HG03571 (cell line): ENCODE data around the gene STAG3.

Source experiments
- ATAC-seq: cut with Tn5 transposase; IDR thresholded peaks from one replicate; pipeline ENCODE4 v1.9.1; 2021; ENCODE audit not compliant: unreplicated experiment

STAG3 gene

DNA sequence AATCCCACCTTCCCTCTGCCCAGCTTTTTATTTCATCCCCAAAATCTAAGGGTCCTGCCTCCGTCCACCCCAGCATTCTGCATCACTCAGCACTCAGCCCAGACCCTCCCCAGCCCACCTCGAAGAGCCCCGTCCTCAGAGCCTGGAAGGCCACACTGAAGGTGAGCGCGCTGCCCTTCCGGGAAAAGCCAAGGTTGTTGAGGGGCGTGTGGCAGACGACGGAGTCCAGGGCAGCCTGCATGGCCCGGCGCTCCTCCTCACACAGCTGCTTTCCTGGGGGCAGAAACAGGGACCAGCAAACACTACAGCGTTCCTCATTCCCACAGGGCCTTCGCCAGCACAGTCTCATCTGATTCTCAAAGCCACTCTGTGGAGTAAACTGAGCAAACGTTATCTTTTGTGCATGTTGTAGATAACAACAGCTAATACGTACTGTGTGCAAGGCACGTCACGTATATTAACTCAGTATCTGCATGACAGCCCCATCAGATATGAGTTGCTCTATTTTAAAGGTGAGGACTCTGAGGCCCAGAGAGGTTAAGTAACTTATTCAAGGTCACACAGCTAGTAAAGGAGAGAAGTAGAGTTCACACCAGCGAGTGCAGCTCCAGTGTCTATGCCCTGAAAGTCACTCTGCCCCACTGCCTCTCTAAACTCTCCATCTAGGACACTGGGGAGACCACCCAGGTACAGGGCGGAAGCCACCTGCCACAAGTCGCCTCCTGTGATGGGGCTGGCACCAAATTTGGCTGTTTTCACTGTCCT lies 22.0 kb upstream of the STAG3 start:
- no peak for ATAC-seq

DNA sequence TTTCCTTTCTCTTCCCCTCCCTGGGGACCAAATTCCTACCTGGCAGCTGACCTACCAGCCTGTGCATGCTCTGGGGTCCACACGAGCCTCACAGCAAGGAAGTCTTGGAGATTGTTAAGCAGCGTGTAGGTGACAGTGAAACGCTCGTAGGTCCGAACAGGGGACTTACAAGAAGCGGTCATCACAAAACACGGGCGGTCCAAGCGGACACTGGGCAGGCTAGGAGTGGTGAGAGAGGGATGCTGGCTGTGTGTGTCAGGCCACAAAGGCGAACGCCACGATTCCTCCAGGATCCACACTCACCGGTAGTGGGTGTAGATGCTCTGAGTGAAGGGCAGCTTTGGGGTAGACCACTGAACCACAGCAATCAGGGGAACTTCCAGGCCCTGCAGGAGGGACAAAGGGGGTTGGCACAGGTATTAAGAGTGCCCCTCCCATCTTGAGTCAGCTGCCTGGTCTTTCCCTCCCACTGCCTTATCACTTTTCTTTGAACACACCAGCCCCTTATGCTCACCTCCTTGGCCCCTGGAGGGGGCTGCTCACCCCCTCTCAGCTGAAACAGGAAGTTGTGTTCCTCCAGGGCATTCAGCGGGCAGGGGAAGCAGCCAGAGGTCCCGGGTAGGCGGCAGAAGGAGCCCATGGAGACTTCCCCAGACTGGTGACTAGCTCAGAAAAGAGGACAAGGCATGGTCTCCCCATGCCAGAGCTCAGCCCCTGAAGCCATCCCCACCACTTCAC lies 21.2 kb upstream of the STAG3 start:
- ATAC-seq: no peak

DNA sequence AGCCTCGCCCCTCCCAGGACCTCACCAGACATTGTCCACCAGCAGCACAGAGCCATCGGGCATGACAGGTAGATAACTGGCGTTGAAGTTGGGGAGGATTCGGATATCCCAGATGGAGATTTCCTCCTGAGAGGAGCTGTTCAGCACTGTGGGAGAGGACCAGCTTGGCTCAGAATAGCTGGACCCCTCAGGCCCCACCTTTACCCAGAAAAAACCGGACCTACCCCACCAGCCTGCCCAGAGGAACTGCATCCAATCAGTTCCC lies 20.7 kb upstream of the STAG3 start:
- ATAC-seq: no peak

DNA sequence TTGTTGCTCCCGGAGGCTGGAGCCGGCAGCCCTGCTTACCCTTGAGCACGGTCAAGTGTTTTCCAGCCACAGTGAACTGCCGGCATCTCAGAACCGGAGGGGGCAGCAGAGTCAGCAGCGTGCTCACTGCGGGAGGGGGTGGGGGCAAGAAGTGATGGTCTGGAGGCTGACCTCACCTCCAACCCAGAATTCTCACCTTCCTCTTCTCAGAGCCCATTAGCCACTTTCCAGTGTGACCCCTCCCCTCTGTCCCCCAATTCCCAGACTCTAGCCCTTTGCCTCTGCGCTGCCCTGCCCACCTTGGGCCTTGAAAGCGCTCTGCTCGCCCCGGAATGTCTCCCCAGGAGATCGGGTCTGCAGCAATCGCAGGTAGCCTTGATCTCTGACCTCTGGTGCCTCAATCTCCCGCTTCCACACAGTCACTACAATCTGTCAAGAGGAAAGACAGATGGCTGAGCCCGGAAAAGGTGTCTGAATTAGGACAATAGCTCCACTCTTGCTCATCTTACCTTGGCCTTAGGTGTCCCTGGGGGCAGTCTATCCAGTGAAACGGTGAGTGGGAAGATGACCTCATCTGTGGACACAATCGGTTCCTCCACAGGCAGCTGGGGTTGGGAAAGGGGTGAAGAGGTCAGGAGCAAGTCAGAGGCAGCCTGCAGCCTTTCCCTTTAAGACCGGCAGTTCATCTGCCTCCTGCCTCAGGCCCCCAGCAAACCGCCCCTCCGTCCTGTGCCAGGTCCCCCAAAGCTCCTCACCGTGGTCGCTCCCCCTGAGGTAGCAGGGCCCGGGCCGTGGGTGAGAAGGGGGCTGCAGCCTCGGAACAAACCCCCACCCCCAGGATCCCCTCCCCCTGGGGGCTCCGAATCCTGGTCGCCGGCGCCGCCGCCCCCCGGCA lies 20.1 kb upstream of the STAG3 start:
- no peak for ATAC-seq

DNA sequence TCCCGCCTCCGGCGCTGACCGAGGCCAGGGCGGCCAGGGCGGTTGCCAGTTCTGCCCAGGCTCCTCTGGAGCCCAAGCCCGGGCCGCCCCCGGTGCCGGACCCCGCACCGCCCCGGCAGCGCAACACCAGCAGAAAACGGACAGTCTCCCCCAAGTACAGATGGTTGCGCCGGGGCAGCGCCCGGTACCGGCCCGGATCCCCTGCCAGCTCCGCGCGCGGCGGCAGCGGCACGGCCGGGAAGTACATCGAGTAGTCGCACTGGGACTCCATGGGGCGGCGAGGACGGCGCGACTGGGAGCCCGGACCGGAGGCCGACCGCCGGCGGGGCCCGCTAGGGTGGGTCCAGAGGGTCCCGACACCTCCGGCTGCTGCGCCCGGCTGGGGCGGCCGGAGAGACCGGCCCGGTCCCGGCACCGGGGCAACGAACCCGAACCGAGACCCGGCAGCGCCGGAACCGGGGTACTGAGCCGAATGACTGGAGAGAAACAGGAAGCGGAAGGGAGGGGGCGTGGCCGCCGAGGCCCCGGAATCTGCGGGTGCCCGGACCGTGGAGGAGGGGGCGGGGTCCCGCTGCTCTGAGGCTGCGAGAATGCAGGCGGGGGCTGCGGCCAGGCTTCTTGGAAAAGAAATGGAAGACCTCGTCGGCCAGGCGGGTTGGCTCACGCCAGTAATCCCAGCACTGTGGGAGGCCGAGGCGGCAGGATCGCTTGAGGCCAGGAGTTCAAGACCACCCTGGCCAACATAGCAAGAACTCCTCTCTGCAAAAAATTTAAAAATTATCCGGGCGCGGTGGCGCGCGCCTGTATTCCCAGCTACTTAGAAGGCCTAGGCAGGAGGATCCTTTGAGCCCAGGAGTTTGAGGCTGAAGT lies 19.3 kb upstream of the STAG3 start, which contains the start of gene TRAPPC14:
TRAPPC14 (minus strand) TSS at position 495 of the 870 bp plus-strand sequence; CDS start at position 271, 224 bp downstream.
- peak; percentile 67 for ATAC-seq

DNA sequence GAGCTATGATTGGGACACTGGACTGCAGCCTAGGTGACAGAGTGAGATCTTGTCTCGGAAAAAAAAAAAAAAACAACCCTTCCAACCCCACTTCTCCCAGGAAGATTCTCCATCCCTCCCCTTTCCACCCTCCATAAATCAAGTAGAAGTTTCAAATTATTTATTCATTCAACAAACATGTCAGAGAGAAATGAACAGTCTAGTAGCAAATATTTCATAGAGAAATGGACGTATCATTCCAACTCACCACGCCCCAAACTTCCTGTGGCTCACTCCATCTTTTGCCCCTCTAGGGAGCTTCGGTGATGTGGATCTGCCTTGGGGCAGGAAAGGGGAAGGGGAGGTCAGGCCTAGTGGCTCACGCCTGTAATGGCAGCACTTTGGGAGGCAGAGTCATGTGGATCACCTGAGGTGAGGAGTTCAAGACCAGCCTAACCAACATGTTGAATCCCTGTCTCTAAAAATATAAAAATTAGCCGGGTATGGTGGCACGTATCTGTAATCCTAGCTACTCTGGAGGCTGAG lies 18.6 kb upstream of the STAG3 start:
- no peak for ATAC-seq

DNA sequence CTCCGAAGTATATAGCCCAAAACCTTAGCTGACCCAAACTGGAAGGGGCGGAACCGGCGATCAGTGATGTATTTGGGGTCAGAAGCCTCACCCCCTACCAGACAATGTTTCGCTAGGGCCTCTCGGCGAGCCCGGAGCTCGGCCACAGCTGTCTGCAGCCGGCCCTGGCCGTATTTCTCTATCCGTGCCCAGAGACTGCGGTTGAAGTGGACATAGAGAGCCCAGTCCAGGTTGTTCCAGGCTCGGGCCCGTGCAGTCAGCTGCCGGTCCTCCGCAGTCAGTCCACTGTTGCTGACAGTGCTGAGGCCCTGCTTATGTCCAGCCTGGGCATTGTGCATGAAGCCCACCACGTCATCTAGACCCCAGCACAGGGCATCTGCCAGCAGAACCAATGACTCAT lies 17.7 kb upstream of the STAG3 start:
- no peak for ATAC-seq

DNA sequence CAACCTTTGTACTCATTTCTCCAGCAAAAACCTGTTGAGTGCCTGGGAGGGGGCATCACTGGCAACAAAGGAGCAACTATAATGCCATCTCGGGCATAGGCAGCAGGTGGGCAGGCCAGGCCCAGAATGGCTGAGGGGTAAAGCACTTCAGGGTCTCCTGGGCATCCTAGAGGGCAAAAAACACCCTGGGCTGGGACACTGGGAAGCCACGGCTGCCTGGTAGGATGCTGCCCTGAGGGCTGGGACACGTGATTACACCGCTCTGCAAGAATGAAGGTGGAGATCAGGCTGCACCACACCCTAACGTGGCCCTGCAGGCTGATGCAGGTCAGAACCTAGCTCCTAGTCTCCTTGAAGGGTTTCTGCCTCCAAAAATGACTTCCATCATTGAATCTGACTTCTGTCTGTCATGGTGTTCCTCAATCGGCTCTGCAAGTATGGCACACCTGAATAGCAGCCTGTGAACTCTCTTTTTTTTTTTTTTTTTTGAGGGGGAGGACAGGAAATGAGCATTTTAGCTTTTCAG lies 14.6 kb upstream of the STAG3 start:
- no peak for ATAC-seq

DNA sequence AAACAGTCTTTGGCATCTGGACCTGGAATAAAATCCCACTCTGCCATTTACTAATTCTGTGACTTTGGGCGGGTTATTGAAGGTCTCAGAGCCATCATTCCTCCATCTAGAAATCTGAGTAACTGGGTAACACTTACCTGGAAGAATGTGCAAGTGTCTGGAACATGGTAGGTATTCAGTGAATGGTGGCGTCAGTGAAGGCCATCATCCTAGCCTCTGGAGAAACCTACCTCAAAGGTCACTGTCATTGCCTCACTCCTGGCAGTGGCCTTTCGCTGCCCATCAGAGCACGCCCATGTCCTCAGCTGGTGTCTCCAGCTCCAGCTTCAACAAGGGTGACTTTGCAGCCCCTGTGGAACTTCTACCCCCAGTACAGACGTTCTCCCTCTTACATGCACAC lies 13.8 kb upstream of the STAG3 start:
- ATAC-seq: no peak

DNA sequence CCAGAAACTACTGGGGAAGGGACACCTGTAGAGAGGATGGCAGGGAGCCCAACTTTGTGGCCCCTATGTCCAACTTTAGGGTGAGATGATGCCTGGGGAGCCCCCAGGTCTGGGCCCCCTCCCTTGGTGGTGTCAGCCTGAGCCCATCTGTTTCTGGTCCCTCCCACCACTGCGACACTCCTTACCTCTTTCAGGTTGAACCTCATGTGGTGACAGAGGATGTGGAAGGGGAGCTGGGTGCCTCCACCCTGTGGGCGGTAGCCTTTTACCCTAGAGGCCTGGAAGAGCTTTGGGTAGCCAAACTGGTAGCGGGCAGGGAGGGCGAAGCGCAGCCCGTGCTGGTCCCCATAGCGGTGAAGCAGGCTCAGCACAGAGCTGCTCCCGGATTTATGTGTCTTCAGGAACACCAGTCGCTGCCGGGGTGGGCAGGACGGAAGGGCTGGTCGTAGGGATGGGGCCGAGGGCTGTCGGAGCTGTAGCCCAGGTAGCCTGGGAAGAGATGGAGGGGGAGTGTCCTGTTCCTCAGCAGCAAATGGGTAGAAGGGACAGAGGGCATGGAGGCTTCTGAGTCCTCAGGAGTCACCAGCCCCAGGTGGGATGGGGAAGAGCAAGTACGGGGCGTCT lies 11.3 kb upstream of the STAG3 start:
- ATAC-seq: no peak

DNA sequence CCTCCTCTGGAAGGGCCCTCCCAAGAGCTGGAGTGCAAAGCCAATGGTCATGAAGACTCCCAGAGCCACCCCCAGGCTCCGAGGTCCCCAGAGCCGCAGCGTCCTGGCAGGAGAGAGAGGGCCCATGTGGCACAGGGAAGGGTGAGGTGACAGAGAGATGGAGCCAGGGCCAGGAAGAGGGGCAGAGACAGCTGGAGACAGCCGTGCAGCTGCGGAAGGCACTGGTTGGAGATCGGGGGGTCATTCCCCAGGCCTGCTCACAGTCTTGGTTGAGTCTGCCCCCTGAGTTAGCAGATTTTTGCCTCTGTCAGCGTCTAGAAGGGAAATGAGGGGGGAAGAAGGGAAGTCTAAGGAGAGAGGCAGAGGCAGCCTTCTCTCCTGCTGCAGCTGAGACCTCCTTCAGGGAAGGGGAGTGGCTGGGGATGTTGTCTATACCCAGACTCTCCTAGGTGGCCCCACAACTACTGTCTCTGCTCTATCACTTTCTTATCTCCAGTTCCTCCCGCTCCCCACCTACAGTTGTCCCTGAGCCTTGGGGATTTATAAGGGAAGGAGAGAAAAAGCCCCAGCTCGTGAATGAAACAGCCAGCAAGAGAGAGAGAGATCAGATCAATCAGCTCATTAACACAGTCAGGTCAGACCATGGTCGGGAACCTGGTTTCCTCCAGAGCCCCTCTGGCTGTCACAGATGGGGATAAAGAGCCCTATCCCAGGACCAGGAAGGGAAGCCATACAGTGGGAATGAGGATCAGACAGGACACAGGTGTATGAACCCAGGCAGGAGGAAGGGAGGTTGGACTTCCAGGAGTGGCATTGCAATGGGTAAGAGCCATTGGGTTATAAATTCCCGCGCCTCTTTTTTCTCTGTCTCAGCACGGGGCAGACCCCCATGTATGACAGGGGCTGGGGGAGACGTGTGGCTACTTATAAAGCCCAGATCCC lies 10.5 kb upstream of the STAG3 start:
- no peak for ATAC-seq

DNA sequence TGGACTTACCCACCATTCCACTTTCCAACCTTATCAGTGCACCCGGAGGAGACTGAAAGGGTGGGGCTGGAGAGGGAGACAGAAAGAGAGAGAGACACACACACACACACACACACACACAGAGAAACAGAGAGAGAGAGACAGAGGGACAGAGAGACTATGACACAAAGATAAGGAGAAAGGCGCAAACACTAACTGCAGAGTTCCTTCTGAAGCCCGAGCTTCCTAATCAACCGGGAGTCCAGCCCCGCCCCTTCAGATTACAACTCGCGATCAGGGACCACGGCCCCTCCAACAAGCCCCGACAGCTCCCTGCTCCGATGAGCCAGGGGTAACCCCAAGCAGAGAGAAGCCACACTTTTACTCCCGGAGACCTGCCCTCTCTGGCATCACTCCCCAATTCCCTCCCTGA lies 9.8 kb upstream of the STAG3 start:
- ATAC-seq: no peak

DNA sequence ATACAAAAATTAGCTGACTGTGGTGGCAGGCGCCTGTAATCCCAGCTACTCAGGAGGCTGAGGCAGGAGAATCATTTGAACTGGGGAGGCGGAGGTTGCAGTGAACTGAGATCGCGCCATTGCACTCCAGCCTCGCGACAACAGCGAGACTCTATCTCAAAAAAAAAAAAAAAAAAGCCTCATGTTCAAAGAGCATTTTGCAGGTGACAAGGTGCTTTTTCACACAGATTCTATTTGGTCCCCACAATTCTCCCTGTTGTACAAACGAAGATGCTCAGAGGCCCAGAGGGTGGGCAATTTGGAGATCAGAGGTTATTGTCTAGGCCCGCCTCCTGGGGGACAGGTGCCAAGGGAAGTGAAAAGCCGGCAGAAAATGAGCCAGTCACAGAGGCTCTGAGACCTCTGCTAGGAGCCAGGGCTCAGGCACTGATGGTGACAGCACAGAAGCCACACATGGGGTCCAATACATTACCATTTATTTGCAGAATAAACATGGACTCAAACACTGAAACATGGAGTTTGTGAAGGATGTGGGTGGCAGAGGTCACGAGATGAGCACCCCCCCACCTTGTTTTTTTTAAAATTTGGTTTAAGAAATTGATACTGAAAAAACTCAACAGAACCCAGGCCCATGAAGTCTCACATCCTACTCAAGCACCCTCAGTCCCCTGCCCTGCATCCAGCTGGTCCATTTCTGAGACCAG lies 8.4 kb upstream of the STAG3 start:
- ATAC-seq: no peak

DNA sequence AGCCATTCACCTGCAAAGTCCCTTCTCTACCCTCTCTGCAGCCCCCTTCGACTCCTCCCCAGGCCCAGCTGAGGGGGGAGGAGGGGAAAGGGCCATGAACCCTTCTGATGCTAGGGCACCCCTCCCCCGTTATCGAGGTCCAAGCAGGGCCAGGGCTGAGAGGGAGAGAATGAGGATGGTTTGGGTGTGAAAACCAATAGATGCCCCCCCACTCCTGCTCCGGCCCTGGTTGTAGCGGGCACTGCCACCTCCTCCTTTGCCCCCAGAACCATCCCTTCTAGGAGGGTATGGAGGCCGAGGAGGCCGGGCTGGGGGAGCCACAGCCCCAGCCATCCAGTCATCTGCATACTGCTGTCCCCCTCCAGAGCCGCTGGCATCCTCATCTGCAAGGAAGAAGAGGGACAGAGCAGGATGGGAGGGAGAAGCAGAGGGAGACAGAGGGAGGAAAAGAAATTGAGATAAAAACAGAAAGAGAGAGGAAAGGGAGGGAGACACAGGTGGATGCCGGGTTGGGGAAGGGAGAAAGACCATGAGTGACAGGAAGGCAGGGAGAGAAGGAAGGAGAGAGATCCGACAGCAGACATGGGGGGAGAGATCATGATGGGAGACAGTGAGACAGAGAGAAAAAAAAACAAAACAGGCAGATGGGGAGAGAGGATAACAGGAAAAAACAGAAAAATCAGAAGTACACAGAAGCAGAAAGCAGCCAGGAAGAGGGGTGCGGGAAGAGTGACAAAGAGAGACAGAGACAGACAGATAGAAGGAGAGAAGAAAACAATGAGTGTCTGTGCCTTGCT lies 7.4 kb upstream of the STAG3 start:
- ATAC-seq: no peak

DNA sequence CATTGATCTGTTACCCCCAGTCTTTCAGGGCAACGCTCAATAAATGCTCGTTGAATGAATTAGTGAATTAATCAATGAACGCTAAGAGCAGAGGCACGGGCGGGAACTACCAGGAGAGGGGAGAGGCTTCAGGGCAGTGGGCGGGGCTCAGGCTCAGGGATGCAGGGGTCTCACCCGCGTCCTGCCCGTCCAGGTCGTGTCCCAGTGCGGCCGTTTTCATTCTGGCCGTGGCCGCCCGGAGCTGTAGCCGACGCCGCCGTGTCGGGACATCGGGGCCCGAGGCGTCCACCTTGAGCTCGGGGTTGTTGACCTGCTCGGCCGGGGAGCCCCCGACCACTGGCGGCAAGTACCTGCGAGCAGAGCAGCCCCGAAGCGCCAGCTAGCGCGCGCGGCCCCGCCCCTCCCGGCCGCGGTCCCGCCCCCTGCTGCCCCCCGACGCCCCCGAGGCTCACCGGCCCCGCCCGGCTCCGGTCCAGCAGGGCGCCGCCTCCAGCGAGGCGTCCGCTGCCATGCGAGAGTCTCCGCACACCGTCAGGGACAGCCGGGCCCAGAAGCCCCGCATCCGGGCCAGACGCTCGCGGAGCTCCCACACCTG lies 6.5 kb upstream of the STAG3 start:
- ATAC-seq: no peak

DNA sequence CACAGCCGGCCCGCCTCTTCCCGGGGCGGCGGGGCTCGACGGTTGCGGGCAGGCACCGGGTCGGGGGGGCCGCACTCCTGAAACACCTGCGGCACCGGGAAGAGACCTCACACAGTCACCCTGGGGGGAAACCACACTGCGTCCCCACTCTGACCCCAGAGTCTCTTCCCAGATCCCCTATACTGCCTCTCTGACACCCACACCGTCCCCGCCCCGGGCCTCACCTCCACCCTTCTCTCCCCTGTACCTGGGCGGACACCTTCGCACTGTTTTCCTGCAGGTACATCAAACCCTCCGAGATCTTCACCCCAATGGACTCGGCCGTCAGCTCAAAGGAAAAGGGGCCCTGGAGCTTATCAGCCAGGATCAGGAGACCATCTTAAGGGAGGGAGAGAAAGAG lies 5.9 kb upstream of the STAG3 start:
- ATAC-seq: no peak
